Measurements from ENCODE around the gene CUEDC1. TPM values are rescaled to one million over a fixed set of nuclear protein-coding genes. Genes with fewer than 3 reads are reported as not detected.

CUEDC1 gene
- total and polyA plus RNA-seq, 2 of the 13 experiments (the other 11 are each of a cell fraction or from before 2014, with no cell fraction given) = 7.4 to 12.9 TPM

DNA sequence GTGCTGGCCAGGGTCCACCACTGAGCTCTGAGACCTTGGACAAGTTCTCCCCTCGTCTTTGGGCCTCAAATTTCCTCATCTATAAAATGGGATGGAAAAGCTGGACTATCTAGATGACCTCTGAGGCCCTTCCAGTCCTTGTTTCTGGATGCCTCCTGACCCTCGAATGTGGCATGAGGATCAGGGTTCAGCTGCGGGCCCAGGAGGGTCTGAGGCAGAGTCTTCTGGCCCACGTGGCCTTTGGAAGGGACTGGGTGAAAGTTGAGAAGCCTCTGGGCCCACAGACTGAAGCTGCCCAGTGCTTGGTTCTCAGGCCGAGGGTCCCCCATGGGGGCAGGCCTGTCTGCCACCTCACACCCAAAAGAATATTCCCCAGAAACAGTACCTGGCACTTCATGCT, 88.5 kb downstream of the CUEDC1 start:
- ATAC-seq = no peak
- no peak overlapping the region for H2AFZ ChIP-seq (ENCODE audit: low read length)
- DNase-seq (ENCODE audit: low spot score) = no peak
- H3K27ac ChIP-seq (ENCODE audit: extremely low read length, insufficient read depth, low read length) = no peak overlapping the region
- no peaks in the 10 kb centered on the region for H3K9me3 ChIP-seq (ENCODE audit: low read length)
- H3K9ac ChIP-seq (ENCODE audit: insufficient read depth, low read depth, low read length) = no peak overlapping the region
- intact Hi-C loops (cut with micrococcal nuclease; ENCODE audit: unreplicated experiment) (no loop called here), in situ Hi-C loops (cut with HindIII; ENCODE audit: extremely low pct_ligation_motif_present, low pct_unique_long_range_greater_than_20kb) (no loop called here)
- H3K36me3 ChIP-seq (replicated peaks in 1 of 2; ENCODE audit: control insufficient read depth in 1 of 2, insufficient read depth in 2 of 2, low read length in 2 of 2) = peaks cover 0 to 7% of the 10 kb centered on the region in 2 experiments; a peak in 1 of 5 replicates
- peaks cover 51% of the 10 kb centered on the region for H3K4me1 ChIP-seq (ENCODE audit: insufficient read depth, low read length)
- H3K27me3 ChIP-seq (ENCODE audit: control insufficient read depth in 1 of 2, insufficient read depth in 2 of 2, low read length in 2 of 2) = no peaks in the 10 kb centered on the region; a peak in 1 of 5 replicates
- ChIA-PET POLR2A (interaction anchor here (4.7 kb wide), 1 partner anchor 16 kb away, joined by 32 read pairs; the partner anchor contains the start of gene MRPS23), CTCF (ENCODE audit: low intra/inter-chr PET ratio, low total read pairs) (no interaction called here)
- BruUV-seq (replicated peaks) = no TSS peak
- TF ChIP-seq ZNF629 (CRISPR knock-in tag; conservative IDR thresholded peaks at IDR 0.05) (peak; percentile 61; the same call in 1 of the 2 replicates), NFKB2 (CRISPR knock-in tag; IDR thresholded peaks at IDR 0.05; ENCODE audit: borderline replicate concordance) (0 out of 2 replicates have a peak, but pooled peaks have one; percentile 5), BCL6 (CRISPR knock-in tag; IDR thresholded peaks at IDR 0.05) (no peak), ZNF570 (CRISPR knock-in tag; IDR thresholded peaks at IDR 0.05; ENCODE audit: borderline replicate concordance) (no peak)
- H3K4me2 ChIP-seq (ENCODE audit: low read depth, low read length) = no peak overlapping the region
- 91% methylated on average over 5 of the region's 5 CpGs for WGBS (ENCODE audit: low lambda C conversion rate)
- no peak overlapping the region for H3K4me3 ChIP-seq (replicated peaks in 1 of 3; ENCODE audit: insufficient read depth in 1 of 3, low read depth in 2 of 3, low read length in 3 of 3)
- H3K79me2 ChIP-seq (ENCODE audit: insufficient read depth, low read length) = peaks cover 14% of the 10 kb centered on the region
- no peaks in the 10 kb centered on the region for H4K20me1 ChIP-seq (ENCODE audit: insufficient read depth, low read length)
- no peak for FAIRE-seq

DNA sequence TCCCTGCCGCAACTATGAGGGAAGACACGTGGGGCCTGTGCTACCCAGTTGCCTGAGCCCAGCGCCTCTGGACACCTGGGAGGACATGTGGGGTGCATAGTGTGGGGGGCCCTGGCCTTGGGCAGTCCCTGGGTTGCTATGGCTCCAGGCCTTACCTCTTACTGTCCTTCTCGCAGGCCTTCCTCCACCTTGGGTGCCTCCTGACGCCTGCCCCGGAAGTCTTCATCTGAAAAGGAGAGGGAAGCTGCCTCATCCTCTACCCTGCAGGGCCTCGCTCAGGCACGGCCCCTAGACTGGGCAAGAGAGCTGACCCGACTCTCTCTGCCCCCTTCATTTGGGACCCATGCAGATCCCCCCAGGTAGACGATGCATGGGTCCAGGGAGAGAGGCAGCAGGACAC, 88.9 kb downstream of the CUEDC1 start:
- no peak for ATAC-seq
- TF ChIP-seq FOXA3 (CRISPR knock-in tag; IDR thresholded peaks at IDR 0.05) = no peak
- TF ChIP-seq, protein P1, sequence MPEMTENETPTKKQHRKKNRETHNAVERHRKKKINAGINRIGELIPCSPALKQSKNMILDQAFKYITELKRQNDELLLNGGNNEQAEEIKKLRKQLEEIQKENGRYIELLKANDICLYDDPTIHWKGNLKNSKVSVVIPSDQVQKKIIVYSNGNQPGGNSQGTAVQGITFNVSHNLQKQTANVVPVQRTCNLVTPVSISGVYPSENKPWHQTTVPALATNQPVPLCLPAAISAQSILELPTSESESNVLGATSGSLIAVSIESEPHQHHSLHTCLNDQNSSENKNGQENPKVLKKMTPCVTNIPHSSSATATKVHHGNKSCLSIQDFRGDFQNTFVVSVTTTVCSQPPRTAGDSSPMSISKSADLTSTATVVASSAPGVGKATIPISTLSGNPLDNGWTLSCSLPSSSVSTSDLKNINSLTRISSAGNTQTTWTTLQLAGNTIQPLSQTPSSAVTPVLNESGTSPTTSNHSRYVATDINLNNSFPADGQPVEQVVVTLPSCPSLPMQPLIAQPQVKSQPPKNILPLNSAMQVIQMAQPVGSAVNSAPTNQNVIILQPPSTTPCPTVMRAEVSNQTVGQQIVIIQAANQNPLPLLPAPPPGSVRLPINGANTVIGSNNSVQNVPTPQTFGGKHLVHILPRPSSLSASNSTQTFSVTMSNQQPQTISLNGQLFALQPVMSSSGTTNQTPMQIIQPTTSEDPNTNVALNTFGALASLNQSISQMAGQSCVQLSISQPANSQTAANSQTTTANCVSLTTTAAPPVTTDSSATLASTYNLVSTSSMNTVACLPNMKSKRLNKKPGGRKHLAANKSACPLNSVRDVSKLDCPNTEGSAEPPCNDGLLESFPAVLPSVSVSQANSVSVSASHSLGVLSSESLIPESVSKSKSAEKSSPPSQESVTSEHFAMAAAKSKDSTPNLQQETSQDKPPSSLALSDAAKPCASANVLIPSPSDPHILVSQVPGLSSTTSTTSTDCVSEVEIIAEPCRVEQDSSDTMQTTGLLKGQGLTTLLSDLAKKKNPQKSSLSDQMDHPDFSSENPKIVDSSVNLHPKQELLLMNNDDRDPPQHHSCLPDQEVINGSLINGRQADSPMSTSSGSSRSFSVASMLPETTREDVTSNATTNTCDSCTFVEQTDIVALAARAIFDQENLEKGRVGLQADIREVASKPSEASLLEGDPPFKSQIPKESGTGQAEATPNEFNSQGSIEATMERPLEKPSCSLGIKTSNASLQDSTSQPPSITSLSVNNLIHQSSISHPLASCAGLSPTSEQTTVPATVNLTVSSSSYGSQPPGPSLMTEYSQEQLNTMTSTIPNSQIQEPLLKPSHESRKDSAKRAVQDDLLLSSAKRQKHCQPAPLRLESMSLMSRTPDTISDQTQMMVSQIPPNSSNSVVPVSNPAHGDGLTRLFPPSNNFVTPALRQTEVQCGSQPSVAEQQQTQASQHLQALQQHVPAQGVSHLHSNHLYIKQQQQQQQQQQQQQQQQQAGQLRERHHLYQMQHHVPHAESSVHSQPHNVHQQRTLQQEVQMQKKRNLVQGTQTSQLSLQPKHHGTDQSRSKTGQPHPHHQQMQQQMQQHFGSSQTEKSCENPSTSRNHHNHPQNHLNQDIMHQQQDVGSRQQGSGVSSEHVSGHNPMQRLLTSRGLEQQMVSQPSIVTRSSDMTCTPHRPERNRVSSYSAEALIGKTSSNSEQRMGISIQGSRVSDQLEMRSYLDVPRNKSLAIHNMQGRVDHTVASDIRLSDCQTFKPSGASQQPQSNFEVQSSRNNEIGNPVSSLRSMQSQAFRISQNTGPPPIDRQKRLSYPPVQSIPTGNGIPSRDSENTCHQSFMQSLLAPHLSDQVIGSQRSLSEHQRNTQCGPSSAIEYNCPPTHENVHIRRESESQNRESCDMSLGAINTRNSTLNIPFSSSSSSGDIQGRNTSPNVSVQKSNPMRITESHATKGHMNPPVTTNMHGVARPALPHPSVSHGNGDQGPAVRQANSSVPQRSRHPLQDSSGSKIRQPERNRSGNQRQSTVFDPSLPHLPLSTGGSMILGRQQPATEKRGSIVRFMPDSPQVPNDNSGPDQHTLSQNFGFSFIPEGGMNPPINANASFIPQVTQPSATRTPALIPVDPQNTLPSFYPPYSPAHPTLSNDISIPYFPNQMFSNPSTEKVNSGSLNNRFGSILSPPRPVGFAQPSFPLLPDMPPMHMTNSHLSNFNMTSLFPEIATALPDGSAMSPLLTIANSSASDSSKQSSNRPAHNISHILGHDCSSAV (CRISPR knock-in tag; IDR thresholded peaks at IDR 0.05; ENCODE audit: borderline replicate concordance) = no peak
- H3K4me2 ChIP-seq (ENCODE audit: low read depth, low read length) = no peak overlapping the region
- H3K9me3 ChIP-seq (ENCODE audit: low read length) = no peaks in the 10 kb centered on the region
- H3K4me1 ChIP-seq (ENCODE audit: insufficient read depth, low read length) = peaks cover 51% of the 10 kb centered on the region
- no peak overlapping the region for H3K4me3 ChIP-seq (replicated peaks in 1 of 3; ENCODE audit: insufficient read depth in 1 of 3, low read depth in 2 of 3, low read length in 3 of 3)
- H3K79me2 ChIP-seq (ENCODE audit: insufficient read depth, low read length) = peaks cover 14% of the 10 kb centered on the region
- FAIRE-seq = no peak
- no peaks in the 10 kb centered on the region for H4K20me1 ChIP-seq (ENCODE audit: insufficient read depth, low read length)
- no TSS peak for BruUV-seq (replicated peaks)
- no peak overlapping the region for H3K9ac ChIP-seq (ENCODE audit: insufficient read depth, low read depth, low read length)
- in situ Hi-C loops (cut with HindIII; ENCODE audit: extremely low pct_ligation_motif_present, low pct_unique_long_range_greater_than_20kb) = no loop called here
- over 99% methylated on average over 10 of the region's 10 CpGs for WGBS (ENCODE audit: low lambda C conversion rate)
- no peak overlapping the region for H3K27ac ChIP-seq (ENCODE audit: extremely low read length, insufficient read depth, low read length)
- H3K27me3 ChIP-seq (ENCODE audit: control insufficient read depth in 1 of 2, insufficient read depth in 2 of 2, low read length in 2 of 2) = no peaks in the 10 kb centered on the region; a peak in 1 of 5 replicates
- peaks cover 0 to 7% of the 10 kb centered on the region in 2 experiments; a peak in 1 of 5 replicates for H3K36me3 ChIP-seq (replicated peaks in 1 of 2; ENCODE audit: control insufficient read depth in 1 of 2, insufficient read depth in 2 of 2, low read length in 2 of 2)
- H2AFZ ChIP-seq (ENCODE audit: low read length) = no peak overlapping the region
- intact Hi-C loops (cut with micrococcal nuclease; ENCODE audit: unreplicated experiment) = no loop called here
- ChIA-PET CTCF (ENCODE audit: low intra/inter-chr PET ratio, low total read pairs) (no interaction called here), POLR2A (interaction anchor here (0.7 kb wide), 1 partner anchor 8 kb away, joined by 3 read pairs; no protein-coding TSS in a partner anchor)
- no peak for DNase-seq (ENCODE audit: low spot score)

Measured in HepG2 (cell line).